HG02938 (cell line): ENCODE results near the gene HSDL2.
A peak's percentile ranks its signal among the peaks of the same experiment; 100 is the strongest.

Experiments
- ATAC-seq: cut with Tn5 transposase; IDR thresholded peaks from one replicate; pipeline ENCODE4 v1.9.1; 2021; ENCODE audit warnings: mild to moderate bottlenecking, moderate library complexity; ENCODE audit not compliant: unreplicated experiment

HSDL2 gene

DNA sequence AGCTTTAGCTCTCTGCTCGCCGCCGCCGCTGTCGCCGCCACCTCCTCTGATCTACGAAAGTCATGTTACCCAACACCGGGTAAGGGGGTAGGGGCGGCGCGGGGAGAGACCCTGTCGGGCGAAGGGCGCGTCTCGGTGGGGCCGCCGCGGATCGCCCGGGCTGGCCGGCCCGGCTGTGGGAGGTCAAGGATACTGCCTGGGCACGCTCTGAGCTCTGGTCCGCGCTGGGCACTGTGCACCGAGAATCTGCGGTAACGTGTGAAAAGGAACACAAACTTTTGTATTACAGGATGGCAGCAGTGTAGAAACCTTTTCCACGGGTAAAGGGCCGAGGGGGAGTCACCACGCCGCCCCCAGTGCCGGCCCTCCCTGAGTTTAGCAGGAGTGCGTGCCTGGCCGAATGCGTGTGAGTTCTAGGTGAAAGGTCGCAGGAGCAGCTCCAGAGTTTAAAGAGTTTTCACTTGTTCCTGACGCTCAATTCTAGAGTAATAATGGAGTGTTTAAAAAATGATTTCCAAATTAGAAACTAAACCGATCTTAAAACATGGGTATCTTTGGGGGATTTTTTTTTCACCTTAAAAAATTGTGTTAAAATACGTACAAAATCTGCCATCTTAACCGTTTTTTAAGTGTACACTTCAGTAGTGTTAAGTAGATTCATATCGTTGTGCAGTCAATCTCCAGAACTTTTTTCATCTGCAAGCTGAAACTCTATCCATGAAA lies at the start of gene HSDL2:
TSS of gene HSDL2 (plus strand) at position 7 of the 723 bp plus-strand sequence. CDS start at position 63, 56 bp downstream.
- ATAC-seq, result no peak

DNA sequence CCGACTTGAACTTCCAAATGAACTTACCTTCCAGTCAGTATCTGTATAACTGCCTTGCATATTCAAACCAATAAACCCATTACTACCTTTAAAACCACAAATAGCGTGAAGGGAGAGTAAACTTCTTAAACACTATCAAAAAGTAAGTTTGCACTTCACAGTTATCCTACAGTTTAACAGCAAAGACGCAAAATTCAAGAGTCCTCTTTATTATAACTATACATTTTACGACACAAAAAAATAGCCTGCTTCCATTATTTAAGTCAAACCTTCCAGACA lies 48.3 kb upstream of the HSDL2 start:
- ATAC-seq, result no peak

DNA sequence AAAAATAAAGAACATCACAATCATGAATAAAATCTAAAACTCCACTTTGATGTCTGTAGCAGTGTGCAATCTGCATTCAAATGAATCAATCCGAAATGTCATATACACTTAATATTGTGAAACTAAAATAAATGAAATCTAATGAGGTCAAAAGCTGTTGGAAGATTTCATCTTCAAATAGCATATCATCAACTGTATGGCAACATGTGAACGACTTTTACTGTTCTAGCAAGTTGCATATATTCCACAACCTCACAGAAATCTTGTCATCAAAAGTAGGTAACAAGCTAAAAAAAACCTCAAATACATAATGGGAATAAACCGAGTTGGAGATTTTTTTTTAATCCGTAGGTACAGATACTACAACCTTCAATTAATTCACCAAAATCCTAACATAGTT lies 47.7 kb upstream of the HSDL2 start:
- ATAC-seq, result no peak

DNA sequence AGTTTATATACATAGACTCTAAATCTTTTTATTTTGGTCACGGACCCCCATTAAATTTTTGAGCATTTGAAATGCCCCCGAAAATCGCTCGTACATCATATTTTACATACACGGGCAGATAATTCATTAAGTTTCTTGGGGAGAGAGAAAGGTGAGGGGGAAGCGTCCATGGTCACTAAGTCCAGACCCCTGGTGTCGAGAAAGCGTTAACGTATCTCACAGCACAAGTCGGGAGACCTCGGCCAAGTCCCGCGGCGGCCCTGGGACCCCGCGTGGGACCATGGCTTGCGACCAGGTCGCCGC lies 47.3 kb upstream of the HSDL2 start:
- no peak for ATAC-seq

DNA sequence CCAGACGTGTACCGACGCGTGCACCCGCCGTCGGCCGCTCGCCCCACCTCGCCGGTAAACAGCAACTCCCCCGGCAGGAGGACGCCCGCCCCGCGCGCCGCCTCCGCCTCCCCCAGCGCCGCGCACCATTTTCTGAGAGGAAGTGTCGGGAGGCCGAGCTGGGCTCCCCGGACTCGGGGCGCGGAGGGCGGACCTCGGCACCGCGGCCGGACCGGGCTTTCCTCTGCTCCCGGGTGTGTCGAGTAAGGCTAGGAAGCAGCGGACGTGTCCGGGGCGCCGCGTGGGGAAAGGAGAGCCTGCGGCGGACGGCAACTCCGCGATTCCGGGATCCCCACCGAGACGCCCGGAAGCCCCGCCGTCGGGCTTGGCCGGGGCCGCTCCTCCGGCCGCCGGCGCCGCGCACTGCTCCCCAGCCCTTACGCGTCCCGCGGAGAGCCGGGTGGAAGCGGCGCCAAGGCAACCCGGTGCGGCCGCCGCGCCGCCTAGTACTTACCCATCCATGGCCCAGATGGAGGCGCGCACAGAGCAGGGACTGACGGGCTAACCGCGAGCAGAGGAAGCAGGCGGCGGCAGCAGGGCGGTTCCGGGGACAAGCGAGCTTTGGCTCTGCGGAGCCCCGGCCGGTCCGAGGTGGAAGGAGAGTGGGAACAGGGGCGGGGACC lies 46.8 kb upstream of the HSDL2 start, which contains the start of gene PTBP3:
TSS of gene PTBP3 (minus strand) at position 643 of the 662 bp plus-strand sequence. CDS start 35,754 bp downstream, outside the sequence.
- peak; percentile 53 for ATAC-seq

DNA sequence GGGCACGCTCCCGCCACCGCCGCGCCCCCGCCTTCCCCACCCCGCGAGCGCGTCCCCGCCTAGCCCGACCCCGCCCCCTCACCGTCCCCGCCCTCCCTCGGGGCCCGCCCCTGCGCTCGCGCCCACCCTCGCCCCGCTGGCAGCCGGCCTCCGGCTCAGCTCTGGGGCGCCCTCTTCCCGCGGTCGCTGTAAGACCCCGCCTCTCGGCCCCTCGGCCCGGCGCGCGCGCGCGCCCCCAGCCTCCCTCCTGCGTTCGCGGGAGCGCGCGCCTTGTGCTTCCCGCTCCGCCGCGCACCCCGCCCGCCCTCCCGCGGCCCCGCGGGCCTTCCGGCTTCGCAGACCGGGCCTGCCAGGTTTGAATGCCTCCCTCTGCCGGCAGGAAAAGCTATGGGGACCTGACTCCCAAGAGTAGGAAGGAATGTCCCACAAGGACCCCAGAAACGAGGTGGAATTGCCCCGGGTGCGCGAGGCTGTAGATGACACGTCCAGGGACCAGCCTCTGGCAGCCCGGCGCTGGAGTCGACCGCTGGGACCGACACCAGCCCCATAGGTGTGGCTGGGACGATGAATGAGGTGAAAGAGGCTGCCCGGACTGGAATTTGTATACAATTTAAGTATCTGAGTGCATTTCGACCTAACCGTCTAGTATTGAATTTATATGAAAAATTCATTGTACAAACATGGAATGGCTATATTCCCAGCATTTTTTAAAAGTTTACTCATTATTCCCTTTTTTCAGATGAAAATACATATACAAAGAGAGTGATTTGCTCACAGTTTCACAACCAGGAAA lies 46.1 kb upstream of the HSDL2 start:
- peak; percentile 64 for ATAC-seq

DNA sequence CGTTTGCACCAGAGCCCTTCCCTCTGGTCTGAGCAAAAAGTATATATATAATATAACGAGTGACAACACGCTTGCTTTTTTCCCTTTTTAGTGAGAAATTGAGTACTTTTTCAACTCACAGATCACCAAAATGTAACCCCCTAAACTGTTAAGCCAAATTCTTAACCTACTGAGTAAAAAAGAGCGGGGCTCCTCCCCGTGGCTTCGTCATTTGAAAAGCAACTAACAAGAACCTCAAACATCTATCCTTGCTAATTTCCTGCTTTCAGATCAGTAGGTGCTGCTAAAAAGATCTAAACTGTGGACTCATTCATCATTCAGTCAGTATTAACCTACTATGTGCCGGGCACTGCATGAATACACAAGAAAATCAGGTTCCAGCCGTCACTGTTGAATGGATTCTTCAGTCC lies 45.5 kb upstream of the HSDL2 start:
- no peak for ATAC-seq

DNA sequence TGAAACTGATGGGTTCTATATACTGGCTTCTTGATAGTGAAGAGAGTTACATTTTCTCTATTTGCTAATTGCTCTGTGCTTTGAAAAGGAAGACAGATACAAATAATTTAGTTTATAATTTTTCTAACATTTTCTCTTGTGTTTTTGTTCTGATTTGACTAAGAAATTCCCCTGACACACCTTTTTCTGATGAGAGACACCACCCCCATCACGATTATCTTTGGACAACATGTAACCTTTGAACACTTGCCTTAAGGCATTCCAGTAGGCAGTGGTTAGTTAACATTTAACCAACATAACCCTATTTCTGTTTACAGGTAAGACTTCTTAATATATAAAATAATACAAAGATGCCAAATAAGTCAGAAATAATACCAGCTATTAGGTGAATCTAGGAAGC lies 42.4 kb upstream of the HSDL2 start:
- no peak for ATAC-seq

DNA sequence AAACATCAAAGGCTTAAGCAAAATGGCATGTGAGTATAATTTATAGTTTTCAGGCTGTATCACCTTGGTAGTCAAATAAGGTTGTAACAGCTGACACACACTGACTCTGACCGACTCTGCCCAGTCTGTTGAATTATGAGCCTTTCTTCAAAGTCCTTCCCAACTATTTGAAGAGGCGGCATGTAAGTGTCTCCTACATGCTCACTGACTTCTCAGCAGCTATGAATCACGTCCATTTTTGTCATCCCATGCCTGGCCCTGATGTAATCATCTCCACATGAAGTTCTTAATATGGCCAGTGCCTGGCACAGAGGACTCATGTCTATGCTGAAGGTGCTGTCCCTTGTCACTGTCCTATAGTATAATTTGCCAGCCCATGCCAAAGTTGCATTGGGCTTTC lies 41.3 kb upstream of the HSDL2 start:
- ATAC-seq, result no peak

DNA sequence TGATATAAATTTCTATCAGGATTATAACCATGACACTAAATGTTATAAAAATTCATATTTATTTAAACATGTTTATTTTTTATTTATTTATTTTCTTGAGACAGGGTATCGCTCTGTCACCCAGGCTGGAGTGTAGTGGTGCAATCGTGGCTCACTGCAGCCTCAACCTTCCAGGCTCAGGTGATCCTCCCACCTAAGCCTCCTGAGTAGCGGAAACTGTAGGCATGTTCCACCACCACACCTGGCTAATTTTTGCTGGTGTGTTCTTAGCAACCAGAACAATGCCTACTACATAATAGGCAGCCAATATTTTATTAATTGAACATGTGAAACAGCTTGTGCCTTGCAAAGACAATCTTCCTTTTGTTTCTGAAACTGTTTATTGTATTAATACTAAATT lies 40.0 kb upstream of the HSDL2 start:
- no peak for ATAC-seq

DNA sequence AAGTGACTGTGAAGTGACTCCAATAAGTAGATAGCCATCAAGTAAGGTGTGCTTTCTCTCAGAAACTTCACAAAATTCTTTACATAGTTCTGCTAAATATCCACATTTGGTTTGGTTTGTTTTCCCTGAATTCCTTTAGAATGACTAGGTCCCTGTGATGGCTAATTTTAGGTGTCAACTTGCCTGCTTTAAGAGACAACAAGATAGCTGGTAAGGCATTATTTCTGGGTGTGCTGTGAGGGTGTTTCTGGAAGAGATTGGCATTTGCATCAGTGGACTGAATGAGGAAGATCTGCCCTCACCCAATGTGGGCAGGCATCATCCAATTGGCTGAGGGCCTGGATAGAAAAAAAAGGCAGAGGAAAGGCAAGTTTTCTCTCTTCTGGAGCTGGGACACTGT lies 38.2 kb upstream of the HSDL2 start:
- ATAC-seq, result no peak

DNA sequence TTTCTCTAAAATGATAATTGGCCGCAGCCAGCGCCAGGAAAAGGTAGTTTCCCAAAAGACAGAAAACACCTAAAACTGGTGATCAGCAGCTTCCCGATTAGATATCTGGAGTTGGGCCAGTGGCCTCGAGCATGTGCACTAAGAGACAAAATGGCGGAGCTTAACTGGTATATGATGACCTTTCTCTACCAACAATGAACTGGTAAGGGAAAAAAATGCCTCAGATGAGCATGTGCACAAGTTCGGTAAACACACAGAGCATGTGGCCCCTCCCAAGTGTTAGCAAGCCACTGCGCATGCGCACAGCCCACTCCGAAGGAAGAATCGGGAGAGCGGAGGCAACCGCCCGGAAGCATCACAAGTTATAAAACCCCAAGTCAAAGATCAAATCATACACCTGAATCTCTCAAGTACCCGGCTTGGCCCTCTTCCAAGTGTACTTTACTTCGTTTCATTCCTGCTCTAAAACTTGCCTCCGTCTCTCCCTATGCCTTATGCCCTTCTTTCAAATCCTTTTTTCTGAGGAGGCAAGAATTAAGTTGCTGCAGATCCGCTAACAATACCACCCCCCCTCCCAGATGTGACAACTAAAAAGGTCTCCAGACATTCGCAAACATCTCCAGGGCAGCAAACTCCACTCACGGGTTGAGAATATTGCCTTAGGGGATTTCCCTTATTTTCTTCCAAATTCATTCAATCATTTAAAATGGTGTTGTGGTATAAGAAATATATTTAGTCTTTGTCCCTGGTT lies 31.5 kb upstream of the HSDL2 start:
- no peak for ATAC-seq

DNA sequence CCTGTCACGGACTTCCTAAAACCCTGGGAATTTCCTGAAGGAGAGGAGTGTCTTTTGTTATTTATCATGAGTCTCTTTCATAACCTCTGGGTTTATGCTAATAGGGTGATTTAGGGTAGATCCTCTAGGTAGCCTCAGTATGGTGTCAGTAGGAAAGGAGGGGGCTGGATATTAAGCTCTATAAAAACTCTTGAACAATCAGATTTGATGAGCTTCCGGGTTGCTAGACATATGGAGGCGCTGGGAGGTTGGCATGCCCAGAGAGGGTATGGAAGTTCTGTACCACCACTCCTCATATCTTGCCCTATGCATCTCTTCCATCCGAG lies 30.9 kb upstream of the HSDL2 start:
- ATAC-seq, result no peak

DNA sequence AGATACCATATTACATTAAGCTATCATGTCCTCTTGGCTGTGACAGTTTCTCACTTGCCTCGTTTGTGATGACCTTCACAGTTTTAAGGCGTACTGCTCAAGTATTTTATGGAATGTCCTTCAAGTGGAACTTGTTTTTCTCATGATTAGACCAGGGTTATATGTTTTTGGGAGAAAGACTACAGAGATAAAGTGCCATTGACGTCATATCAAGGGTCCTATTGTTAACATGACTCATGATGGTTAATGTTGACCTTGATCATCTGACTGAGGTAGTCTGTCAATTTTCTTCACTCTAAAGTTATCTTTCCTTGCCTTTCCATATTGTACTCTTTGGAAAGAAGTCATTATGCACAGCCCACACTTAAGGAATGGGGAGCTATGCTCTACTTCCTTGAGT lies 28.7 kb upstream of the HSDL2 start:
- ATAC-seq, result no peak

DNA sequence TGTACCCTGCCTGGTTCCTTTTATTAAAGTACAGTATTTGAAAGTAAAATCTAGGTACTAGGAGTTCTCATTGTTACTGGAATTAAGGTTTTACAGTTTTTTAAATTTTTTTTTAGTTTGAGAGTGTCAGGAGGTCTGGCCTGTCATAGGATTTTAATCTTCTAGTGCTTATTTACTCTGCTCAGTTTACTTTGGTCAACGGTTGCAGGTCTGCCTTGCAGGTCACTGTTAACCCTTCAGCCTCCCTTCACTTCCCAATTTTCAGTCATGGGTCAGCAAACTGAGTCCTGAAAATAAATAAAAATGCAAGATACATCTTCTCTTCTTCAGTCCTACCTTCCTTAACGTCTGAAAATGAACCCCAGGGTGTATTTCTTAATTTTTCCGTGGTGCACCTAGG lies 27.7 kb upstream of the HSDL2 start:
- ATAC-seq, result no peak

DNA sequence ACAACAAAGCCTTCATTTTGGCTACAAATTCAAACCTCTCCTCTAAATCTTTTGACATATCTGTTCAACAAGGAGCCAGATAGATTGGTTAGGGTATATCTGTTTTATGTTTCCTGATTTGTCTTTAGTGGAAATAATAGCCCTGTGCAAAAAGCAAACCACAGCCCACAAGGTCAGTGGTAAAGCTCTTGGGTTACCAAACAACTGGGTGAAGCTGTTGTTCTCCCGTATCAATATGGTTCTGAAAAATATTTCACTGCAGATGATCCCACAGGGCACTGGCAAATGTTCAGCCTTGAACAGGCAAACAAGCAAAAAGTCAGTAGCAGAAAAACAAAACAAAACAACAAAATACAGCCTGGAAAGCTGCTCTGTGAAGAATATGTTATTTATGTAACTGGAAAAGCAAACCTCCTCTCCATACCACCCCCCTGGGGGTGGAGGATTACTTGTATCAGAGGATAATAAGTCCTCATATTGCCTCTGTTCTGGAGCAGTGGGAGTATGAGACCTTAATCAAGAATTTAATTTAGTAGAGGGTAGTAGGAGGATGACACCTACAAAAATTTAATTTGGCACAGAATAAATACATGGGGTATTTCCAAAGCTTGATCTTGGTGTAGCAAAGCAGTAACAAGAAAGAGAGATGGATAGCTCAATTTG lies 25.7 kb upstream of the HSDL2 start:
- no peak for ATAC-seq

DNA sequence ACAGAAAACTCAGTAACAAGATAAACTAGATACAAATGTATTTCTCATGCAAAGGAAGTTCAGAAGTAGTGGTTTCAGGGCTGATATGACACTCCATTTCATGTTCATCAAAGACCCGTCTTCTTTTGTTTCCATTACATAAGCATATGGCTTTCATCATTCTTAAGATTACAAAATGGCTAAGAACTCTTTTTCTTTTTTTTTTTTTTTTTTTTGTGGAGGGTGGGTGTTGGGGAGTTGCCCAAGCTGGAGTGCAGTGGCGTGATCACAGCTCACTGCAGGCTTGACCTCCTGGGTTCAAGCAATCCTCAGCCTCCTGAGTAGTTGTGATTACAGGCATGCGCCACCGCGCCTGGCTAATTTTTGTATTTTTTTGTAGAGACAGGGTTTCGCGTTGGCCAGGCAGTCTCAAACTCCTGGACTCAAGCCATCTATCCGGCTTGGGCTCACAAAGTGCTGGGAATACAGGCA lies 24.4 kb upstream of the HSDL2 start:
- ATAC-seq, result no peak

DNA sequence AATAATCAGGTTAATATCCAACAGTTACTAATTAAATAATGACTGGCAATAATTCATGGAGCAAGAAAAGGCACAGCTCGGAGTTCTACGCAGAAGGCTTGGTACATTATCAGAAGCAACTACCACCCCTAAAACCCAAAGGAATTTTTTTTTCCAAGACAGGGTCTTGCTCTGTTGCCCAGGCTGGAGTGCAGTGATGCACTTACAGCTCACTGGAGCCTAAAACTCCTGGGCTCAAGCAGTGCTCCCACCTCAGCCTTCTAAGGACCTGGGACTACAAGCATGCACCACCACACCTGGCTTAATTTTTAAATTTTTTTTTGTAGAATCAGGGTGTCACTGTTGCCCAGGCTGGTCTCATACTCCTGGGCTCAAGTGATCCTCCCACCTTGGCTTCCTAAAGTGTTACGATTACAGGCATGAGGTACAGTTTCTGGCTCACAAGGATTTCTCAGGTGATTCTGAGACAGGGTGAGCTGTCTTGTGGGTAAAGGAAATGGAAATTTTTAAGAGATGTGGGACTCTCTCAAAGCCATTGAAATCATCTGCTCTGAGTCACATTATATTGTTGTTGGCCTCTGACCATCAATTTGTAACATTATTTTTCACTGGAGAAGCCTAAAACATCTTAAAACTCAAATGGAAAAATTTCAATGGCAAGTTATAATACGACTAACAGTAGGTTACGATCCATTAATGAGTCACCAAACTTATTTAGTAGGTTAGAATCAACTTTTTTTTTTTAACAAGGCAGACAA lies 19.7 kb upstream of the HSDL2 start:
- no peak for ATAC-seq

DNA sequence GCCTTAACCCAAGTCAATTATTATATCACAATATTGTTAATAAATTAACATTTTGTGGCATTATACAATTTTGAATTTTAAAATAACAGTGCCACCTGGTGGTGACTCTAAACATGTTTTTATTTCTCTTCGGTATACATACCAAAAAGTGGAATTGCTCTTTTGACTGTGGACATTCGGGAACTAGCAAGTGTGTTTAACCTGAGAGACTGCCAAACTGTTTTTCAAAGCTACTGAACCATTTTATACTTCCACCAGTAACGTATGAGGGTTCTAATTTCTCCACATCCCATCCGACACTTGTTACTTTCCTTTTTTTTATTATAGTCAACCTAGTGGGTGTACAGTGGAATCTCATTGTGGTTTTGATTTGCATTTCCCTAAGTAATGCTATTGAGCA lies 18.3 kb upstream of the HSDL2 start:
- ATAC-seq, result no peak

DNA sequence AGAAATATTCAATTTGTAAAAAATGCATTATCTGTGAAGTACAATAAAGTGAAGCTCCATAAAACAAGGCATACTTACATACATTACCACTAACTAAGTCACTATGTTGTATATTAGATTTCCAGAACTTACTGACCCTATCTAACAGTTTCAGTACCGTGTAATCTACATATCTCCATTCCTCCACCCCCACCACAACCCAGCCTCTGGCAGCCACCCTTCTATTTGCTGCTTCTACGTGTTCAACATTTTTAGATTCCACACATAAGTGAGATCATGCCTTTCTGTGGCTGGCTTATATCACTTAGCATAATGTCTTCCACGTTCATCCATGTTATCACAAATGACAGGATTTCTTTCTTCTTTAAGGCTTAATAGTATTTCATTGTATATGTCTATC lies 15.1 kb upstream of the HSDL2 start:
- no peak for ATAC-seq
